HG03064 (cell line): ENCODE measurements around the gene GLRA1.
"Not testable (repeated sequence)": the region's sequence is repeated elsewhere in the genome, so short reads cannot be mapped to it uniquely, and the experiment has no call there.

ENCODE experiments used
- ATAC-seq: cut with Tn5 transposase; IDR thresholded peaks from one replicate; pipeline ENCODE4 v1.9.1; 2021; ENCODE audit warnings: low read depth; ENCODE audit not compliant: unreplicated experiment

GLRA1 gene

DNA sequence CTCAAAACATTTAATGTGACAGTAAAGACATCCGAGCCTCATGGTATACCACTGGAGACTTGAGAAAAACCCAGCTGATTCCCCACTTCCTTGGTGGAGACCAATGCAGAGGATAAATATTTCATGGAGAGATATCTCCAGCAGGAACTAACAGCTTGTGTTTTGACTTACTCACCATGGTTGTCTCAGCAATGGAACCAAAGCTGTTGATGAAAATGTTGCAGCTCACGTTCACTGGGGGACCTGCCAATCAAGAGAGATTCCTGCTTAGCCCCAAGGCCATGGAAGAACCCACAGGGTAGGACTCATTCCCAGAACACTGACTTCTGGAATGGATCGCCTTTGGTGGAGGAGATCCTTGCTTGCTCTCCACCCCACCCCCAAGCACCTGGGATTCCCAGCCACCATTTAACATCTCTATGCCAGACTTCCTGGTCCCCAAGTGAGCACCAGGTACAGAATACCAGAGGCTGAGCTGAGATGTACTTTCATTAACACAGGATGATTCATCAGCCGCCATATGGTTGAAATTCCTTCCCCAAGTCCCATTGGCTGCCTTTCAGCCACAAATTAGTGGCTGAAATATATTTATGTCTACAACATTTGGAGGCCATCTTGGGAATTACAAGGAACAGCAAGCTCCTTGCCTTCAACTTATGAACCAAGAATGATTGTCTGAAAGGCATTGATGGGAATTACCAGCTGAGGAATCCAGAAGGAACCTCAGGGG is 37.9 kb downstream of the GLRA1 start:
- no peak for ATAC-seq

DNA sequence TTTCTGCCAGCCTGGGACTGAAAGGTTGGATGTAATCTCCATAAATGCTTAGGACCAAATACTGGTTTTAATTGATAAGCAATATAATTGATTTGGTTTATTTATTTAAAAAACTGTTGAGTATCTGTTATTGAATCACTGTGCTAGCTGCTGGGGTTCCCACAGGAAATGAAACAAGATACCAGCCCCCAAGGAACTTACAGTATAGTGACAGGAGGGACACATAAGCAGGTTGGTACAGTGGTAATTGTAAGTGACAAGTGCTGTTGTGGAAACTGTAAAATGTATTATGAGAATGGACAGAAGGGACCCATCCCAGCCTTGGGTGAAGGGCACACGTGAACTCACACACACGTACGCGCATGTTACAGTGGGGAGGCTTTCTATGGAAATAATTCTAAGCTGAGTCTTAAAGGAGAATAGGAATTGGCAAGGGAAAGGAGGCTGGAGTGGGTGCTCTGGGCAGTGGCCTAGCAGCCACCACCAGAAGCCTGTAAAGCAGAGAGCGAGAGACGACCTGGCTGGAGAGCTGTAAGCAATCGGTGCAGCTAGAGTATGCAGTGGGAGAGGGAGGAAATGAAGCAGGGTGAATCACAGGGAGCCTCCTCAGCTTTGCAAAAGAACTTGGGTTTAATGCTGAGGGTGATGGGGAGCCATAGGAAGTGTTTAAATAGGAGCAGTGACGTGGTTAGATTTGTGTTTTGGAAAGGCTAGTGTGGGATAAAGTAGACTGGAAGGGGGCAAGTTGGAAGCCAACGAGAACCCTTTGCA is 39.3 kb downstream of the GLRA1 start:
- ATAC-seq = no peak

DNA sequence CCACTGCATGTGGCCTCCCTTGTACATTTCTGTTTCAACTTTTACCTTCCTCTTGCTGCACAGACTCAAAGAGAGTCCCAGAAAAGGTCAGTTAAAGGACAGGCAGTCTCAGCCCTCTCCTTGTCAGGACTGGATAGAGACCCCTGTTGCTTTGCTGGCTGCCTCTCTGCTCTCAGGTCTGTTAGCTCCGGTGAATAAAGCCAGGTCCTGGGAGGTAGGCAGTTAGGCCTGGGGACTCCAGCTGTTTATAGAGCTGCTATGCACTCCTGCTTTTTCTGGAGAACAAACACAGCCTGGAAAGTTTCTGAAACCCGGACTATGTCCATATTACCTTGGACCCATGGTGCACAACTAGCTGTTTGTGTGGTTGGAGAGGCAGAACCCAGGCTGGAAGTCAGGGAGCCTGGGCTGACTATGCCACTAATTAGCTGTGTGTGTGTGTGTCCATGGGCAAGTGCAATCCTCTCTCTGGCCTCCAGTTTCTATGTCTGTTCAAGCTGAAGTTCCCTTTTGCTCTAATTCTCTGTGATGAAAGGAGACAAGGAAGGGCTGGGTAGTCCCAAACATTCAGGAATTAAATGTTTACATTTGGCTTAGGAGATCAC is 42.9 kb downstream of the GLRA1 start:
- no peak for ATAC-seq

DNA sequence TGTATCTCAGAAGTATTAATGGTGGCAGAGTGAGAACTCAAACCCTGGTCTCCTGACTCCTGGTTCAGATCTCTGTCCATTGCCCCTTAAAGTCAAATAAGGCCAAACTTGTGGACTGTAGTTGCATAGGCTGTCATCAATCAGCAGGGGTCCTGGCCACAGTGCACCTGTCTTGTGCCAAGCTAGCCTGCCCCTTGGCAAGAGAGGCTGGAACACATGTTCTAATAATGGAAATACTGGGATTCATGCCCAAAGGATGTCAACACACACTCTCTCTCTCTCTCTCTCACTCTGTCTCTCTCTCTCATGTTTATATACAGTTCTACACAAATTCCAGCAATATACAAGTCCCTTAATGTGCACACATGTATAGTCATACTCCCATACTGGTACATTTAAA is 44.3 kb downstream of the GLRA1 start:
- ATAC-seq = no peak

DNA sequence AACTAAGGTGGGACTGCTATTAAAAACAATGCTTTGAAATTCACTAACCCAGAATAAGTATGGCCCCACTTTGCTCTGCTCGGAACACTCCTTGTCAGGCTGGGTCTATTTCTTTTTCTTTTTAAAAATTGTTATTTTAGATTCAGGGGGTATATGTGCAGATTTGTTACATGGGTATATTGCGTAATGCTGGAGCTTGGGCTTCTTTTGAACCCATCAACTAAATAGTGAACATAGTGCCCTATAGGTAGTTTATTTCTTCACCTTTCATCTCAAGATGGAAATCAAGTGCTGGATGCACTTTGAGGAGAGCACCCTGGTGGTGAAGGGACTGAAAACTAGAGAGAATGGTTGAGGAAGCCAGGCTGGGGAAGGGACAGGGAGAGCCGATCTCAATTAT is 51.0 kb downstream of the GLRA1 start:
- no peak for ATAC-seq

DNA sequence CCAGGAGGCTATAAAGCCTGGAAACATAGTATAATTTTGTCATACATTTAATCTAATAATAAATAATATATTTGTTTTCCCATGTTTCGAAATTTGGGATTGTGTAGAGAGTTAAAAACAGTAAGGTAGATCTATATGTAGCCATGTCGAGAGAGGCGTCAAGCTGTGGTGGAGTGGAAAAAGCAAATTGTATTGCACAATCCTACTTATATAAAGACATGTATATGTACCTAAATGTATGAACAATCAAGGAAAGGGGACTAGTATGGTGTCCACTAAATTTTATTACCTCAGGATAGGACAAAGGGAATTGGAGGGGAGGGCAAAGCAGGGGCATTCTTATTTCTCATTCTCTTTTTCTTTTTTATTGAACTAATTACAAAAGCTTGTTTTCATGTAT is 52.0 kb downstream of the GLRA1 start:
- no peak for ATAC-seq

DNA sequence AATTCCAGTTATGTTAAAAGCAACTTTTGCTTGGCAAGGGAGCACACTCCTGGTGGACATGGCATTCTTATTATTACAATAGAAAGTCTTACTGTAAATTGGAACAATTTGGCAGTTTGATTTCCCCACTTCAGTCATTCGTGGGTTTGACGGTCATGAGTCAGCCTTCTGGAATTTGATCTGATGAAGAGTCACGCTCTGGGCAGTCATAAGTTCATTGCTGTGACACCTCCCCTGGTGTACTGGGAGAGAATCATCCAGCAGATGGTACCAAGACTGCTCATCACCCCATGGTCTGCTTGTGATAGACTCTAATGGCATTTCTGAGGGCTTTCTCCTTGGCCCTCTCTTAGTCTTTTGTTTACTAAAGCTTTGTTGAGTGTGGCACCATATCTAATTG is 53.8 kb downstream of the GLRA1 start:
- ATAC-seq = no peak

DNA sequence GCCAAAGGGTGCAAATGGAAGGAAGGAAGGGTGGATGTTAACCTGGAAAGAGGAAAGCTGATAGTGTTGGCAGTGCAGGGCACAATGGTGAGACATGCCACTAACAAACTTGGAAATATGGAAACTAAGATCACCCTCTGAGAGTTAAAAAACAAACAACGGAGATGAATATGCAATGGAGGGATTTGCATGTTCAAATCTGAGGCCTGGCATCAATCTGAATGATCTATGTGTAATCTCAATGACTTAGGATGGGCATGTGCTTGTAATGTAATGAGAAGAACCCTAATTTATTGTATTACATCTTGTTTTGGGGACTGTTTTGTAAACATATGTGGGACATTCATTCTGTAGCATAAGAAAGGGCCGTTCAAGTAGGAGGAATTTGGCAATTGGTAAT is 54.4 kb downstream of the GLRA1 start:
- no peak for ATAC-seq

DNA sequence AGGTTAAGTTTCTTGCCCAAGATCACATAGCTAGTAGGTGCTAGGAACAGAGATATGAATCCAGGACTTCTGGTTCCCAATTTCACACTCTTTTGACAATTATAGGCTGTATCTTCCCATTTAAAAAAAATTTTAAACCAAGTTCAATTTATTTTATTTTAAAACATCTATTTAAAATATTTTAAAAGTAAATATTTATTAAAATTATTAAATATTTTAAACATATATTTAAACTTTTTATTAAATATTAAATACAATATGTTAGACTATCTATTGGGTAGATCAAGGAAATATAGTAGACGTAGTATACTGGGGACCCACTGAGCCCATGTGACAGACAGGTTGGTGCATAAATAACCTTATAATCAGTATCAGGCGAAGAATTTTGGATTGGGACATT is 54.8 kb downstream of the GLRA1 start:
- ATAC-seq = no peak

DNA sequence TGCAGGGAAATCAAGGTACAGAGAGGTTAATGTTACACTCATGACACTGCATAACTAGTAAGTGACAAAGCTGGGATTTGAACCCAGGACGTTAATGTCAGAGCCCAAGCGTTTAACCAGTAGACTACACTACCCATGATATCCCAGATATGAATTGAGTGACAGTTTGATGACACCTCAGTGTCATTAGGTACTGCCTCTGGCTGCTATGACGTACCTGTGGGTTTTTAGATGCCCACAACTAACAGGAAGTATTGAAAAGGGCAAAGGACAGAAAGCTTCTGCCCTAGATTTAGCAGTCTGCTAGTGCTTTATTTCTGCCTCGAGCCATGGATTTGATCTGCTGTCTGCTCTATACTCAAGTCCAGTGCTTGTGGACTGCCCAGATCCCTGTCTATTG is 56.2 kb downstream of the GLRA1 start:
- no peak for ATAC-seq

DNA sequence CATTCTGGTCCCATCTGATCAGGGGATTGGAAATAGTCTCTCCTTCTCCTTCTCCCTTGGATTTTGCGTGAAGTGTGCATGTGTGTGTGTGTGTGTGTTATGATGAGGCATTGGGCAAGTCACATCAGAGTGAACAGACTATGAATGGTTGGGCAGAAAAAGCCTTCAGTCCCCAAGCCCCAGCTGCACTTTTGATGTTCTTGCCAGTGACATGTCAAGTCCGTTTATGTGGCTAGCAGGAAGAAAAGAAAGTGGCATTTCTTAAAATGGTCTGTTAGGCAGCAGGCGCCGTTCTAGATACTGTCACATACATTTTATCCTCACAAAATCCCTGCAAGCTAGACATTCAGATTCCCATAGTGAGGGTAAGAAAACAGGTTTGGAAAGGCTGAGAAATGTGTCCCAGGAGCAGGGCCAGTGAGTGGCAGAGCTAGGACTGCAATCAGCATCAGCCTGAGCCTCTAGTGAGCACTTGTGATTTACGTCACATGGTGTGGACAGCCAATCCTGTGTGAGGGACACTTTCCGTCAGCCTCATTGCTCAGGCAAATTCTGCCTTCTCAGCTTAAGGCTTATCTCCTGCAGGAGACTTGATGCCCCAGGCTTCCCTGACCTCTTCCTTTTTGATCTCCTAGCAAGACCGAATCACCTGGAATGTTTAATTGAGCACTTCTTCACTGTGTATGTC is 60.4 kb downstream of the GLRA1 start:
- no peak for ATAC-seq

DNA sequence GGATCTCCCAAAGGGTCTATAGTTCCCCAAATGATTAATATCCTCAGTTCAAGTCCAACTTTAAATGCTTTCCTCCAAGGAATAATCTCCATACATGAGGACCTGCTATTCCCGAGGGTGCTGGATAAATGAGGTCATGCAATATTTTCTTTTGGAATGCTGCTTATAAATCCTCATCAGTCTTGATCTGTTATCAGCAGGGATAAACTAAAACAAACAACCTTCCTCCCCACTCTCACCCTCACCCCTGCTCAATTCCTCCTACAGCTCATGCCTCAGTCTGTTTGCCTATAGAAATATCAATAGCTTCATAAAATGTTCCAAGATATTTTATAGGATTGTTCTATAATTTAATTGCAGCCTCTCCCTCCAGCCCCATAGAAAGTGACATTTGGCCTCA is 61.1 kb downstream of the GLRA1 start:
- no peak for ATAC-seq

DNA sequence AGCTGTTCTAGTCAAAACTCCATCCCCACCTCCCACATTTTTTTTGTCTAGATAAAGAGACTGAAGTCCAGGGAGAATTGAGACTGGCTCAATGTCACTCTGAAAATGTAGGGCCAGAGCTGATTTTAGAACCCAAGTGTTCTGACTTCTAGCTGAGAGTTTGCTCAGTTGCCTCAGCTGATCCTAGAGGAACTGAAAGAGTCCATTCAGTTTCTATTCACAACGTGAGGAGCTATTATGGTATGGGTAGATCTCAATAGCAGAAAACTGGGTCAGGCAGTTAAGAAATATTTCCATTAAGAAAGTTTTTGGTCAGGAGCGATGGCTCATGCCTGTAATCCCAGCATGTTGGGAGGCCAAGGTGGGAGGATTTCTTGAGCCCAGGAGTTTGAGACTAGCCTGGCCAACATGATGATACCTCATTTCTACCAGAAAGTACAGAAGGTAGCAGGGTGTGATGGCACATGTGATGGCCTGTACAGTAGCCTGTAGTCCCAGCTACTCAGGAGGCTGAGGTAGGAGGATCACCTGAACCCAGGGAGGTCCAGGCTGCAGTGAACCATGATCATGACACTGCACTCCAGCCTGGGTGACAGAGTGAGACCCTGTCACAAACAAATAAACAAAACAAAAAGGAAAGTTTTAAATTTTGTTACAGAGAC is 61.7 kb downstream of the GLRA1 start:
- peak; percentile 67 for ATAC-seq

DNA sequence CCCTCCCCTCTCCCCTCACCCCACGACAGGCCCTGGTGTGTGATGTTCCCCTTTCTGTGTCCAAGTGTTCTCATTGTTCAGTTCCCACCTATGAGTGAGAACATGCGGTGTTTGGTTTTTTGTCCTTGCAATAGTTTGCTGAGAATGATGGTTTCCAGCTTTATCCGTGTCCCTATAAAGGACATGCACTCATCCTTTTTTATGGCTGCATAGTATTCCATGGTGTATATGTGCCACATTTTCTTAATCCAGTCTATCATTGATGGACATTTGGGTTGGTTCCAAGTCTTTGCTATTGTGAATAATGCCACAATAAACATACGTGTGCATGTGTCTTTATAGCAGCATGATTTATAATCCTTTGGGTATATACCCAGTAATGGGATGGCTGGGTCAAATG is 63.8 kb downstream of the GLRA1 start:
- not testable (repeated sequence) for ATAC-seq

DNA sequence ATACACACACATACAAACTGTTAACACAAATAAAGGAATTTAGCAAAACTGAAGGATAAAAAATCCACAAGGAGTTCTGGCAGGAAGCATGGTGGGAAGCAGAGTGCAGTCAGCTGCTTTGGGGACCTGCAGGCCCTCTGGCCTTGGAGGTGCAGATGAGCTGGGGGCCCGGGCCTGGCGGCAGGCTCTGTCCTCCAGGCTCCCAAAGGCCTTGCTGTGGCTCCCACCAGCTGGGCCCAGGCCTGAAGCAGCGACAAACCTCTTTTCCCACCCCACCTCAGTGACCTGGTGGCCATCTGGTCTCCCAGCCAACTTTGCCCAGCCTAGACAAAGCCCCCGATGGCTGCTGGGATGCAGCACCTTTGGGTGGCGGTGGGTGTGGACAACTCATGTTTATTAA is 67.8 kb downstream of the GLRA1 start:
- no peak for ATAC-seq

DNA sequence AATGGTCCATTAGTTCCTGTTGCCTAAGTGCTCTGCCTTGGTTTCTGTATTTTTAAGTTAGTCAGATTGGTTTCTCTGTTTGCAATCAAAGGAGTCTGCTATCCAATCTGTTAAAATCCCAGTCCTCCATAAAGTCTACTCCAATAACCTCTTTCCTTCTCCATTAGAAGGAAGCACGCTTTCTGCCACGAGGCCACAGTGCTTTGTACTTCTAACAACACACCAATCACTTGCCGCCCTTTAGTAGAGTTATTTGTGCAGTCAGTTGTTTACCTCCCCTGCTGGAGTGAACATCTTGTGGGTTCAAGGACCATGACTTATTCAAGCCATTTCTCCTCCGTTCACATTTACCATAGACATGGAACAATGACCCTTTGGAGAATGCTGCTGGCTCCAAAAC is 69.0 kb downstream of the GLRA1 start:
- no peak for ATAC-seq

DNA sequence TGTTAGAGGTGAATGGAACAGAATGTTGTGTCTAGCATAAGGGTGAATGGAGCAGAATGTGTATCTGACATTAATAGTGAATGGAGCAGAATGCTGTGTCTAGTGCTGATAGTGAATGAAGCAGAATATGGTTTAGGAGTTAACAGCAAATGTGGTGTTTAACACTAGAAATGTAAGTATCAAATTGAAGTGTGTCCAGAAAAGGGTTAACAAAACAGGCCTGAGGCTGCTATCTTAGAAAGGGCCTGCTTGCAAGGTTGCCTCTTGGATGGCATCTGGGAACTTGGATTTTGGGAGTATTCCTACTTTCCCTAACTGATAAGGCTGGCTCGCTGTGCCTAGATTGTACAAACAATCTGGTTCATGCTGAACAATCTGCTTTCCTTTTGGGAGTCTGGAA is 76.8 kb downstream of the GLRA1 start:
- no peak for ATAC-seq

DNA sequence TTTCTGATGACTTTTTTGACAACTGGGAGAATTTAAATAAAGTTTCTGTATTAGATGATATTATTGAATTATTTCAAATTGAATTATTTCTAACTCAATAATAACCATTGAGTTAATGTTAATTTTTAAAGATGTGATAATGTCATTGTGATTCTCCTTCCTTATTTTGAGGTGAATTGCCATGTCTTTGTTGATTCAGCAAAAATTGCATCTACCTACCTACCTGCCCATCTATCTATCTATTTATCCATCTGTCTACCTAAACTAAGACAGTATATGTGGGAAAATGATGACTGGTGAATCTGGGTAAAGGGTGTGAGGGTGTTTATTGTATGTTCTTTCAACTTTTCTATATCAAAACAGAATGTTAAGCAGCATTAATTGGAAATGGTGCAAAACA is 77.9 kb downstream of the GLRA1 start:
- no peak for ATAC-seq

DNA sequence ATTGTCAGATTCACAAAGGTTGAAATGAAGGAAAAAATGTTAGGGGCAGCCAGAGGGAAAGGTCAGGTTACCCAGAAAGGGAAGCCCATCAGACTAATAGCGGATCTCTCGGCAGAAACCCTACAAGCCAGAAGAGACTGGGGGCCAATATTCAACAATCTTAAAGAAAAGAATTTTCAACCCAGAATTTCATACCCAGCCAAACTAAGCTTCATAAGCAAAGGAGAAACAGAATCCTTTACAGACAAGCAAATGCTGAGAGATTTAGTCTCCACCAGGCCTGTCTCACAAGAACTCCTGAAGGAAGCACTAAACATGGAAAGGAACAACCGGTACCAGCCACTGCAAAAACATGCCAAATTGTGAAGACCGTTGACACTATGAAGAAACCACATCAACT is 91.8 kb downstream of the GLRA1 start:
- not testable (repeated sequence) for ATAC-seq

DNA sequence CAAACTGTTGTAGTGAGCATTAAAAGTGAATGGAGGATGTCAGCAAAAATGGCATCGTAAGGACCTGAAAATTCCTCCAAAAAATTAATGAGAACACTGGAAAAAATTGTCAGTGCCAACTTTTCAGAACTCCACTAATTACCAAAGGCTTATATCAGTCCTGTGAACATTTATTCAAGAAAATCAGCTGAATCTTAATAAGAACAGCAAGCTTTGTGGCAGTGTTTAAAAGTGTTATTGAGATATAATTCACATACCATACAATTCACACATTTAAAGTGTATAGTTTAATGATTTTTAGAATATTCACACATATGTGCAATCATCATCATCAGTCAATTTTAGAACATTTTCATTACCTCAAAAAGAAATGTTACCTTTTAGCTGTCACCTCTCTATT is 95.3 kb downstream of the GLRA1 start:
- no peak for ATAC-seq

DNA sequence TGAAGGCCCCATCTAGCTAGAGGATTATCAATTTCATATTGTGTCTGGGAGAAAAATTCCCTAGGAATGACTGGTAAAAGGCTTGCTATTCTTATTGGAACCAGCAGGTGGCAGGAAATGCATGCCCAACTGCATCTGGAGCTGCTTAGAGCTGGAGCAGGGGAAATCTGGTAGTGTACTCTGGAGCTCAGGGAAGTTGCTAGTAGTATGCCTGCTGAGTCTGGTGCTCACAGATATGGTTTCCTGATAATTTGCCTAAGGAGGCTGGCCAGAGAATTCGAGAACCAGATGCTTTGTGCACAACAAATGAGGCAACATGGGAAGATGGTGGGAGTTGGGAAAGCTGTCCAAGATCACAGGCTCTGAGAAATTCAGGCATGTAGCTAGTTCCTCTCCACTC is 99.2 kb downstream of the GLRA1 start:
- ATAC-seq = no peak
